ENCODE measurements around the gene BUD13. TPM values are rescaled to one million over a fixed set of nuclear protein-coding genes. Genes with fewer than 3 reads are reported as not detected.
A peak's percentile ranks its signal among the peaks of the same experiment; 100 is the strongest.

The BUD13 gene
- total RNA-seq, 1 donor: 14.5 TPM

DNA sequence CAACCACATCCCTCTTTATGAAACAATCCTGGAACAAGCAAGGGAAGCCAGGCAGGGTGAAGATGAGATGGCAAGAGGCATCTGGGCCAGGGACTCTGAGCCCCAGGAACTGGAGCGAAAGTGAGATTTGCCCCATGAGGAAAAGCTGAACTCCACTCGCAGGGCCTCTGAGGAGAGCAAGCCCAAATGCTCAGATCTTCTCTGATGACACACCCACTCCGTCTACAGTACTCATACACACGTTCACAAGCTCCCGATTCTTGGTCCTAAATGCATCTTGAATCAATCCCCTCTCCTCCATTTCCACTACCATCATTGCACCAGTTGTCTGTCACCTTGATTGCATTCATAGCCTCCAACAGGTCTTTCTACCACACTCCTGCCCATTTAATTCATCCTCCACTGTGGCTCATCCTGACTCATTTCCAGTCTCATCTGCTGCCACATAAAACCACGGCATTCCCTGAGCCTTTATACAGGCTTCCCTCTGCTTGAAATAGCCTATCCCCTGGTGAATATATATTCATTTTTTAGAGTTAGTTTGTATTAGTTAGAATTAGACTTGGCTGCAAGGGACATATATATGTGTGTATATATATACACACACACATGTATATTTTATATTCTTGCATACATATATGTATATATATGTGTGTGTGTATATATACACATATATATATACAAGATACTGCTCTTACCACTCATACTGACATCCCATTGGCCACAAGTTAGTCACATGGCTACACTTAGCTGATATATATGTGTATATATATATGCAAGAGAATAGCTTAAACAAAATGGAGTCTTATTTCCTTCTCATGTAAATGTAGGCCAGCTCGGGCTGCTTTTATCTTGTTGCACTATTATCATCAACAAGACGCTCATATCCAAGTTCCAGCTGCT lies 20.3 kb upstream of the BUD13 start:
- Histone ChIP-seq H4K20me1 (ENCODE audit: insufficient read depth, low read length) (no peaks in the 10 kb centered on the region), H3K79me2 (ENCODE audit: insufficient read depth, low read length) (no peaks in the 10 kb centered on the region), H3K27ac (ENCODE audit: low read depth, low read length) (peak overlapping the region; percentile 43), H3K9me3 (ENCODE audit: low read depth, low read length) (no peaks in the 10 kb centered on the region), H3K4me3 (ENCODE audit: insufficient read depth, low read length) (no peak overlapping the region), H3K36me3 (ENCODE audit: insufficient read depth, low read length) (no peaks in the 10 kb centered on the region), H3K27me3 (ENCODE audit: insufficient read depth, low read length) (no peaks in the 10 kb centered on the region), H2AFZ (ENCODE audit: low read length) (peak overlapping the region; percentile 32), H3K4me1 (ENCODE audit: insufficient read depth, low read length) (peaks cover 36% of the 10 kb centered on the region), H3K4me2 (ENCODE audit: insufficient read depth, low read length) (peak overlapping the region; percentile 9)
- TF ChIP-seq, protein P1, sequence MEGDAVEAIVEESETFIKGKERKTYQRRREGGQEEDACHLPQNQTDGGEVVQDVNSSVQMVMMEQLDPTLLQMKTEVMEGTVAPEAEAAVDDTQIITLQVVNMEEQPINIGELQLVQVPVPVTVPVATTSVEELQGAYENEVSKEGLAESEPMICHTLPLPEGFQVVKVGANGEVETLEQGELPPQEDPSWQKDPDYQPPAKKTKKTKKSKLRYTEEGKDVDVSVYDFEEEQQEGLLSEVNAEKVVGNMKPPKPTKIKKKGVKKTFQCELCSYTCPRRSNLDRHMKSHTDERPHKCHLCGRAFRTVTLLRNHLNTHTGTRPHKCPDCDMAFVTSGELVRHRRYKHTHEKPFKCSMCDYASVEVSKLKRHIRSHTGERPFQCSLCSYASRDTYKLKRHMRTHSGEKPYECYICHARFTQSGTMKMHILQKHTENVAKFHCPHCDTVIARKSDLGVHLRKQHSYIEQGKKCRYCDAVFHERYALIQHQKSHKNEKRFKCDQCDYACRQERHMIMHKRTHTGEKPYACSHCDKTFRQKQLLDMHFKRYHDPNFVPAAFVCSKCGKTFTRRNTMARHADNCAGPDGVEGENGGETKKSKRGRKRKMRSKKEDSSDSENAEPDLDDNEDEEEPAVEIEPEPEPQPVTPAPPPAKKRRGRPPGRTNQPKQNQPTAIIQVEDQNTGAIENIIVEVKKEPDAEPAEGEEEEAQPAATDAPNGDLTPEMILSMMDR (IDR thresholded peaks at IDR 0.05; ENCODE audit: extremely low read depth, low read depth, low read length): no peak
- peak; percentile 95 for DNase-seq (ENCODE audit: insufficient read length, low spot score, missing footprints)

DNA sequence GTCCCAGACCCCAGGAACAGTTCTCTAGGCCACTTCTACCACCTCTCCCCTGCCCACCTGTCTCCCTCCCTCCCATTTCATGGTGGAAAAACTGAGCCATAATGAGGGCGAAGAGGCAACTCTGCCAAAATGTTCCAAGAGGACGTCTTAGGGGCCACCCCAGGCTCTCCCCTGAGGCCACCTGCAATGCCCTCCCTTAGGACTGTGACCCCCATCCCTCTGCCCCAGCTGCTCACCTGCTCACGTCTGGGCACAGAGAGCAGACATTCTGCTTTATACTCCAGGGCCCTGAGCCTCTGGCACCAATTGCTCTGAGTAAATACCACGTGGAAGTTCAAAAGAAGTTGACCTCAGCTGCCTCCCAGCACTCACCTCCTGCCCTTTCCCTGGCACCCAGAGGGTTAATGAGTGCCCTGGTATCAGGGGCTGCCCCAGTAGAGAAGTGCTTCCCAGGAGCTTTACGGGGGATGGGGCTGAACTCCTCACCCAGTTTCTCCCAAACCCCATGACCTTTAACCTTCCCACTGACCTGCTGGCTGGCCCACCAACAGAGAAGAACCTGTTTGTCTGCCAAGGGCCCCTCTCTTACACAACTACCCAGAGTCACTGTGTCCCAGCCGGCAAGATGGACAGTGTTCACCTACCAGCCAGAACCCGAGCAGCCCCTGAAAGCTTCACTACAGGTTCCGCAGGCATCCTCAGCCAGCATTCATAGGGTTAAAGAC lies 19.5 kb upstream of the BUD13 start:
- TF ChIP-seq, protein P1 (IDR thresholded peaks at IDR 0.05; ENCODE audit: extremely low read depth, low read depth, low read length): no peak
- Histone ChIP-seq H3K4me2 (ENCODE audit: insufficient read depth, low read length) (peak overlapping the region; percentile 9), H3K36me3 (ENCODE audit: insufficient read depth, low read length) (no peaks in the 10 kb centered on the region)

DNA sequence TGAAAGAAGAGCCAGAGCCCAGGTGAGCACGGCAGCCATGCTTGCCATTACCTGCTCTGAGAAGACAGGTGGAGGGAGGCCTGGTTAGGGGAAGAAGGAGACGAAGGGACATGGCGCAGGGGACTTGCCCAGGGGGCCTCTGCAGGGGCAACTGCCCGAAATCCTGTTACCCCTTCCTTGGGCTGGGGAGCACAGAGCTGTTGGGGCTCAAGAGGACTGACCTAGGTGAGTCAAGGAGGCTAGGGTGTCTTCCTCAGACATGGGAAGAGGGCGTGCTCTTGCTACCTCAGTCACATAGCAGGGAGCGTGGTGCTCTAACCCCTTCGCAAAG lies 19.0 kb upstream of the BUD13 start, which contains the start of gene APOA5:
Gene APOA5, minus strand, starts transcription at position 67 of the 331 bp plus-strand sequence. Its CDS starts 19 bp downstream, at position 48.
- TF ChIP-seq, protein P1 (IDR thresholded peaks at IDR 0.05; ENCODE audit: extremely low read depth, low read depth, low read length): no peak
- H3K4me3 ChIP-seq (ENCODE audit: insufficient read depth, low read length): no peak within 1 kb of the TSS
- H4K20me1 ChIP-seq (ENCODE audit: insufficient read depth, low read length): no peaks in the 10 kb centered on the region
- peak within 1 kb of the TSS; percentile 31 for H3K4me2 ChIP-seq (ENCODE audit: insufficient read depth, low read length)
- H3K36me3 ChIP-seq (ENCODE audit: insufficient read depth, low read length): no peaks in the 10 kb centered on the region
- H3K4me1 ChIP-seq (ENCODE audit: insufficient read depth, low read length): peaks cover 42% of the 10 kb centered on the region
- peak within 1 kb of the TSS; percentile 43 for H3K27ac ChIP-seq (ENCODE audit: low read depth, low read length)
- no peak for DNase-seq (ENCODE audit: insufficient read length, low spot score, missing footprints)
- peaks cover 10% of the 10 kb centered on the region for H3K79me2 ChIP-seq (ENCODE audit: insufficient read depth, low read length)
- H2AFZ ChIP-seq (ENCODE audit: low read length): peak within 1 kb of the TSS; percentile 75
- H3K27me3 ChIP-seq (ENCODE audit: insufficient read depth, low read length): no peaks in the 10 kb centered on the region
- no peaks in the 10 kb centered on the region for H3K9me3 ChIP-seq (ENCODE audit: low read depth, low read length)

More for the DNA sequence above, 19.5 kb upstream of the BUD13 start:
- H3K9me3 ChIP-seq (ENCODE audit: low read depth, low read length): no peaks in the 10 kb centered on the region
- no peak overlapping the region for H3K4me3 ChIP-seq (ENCODE audit: insufficient read depth, low read length)
- DNase-seq (ENCODE audit: insufficient read length, low spot score, missing footprints): no peak
- no peaks in the 10 kb centered on the region for H3K27me3 ChIP-seq (ENCODE audit: insufficient read depth, low read length)
- H3K4me1 ChIP-seq (ENCODE audit: insufficient read depth, low read length): peaks cover 37% of the 10 kb centered on the region
- peak overlapping the region; percentile 43 for H3K27ac ChIP-seq (ENCODE audit: low read depth, low read length)
- no peaks in the 10 kb centered on the region for H4K20me1 ChIP-seq (ENCODE audit: insufficient read depth, low read length)
- H2AFZ ChIP-seq (ENCODE audit: low read length): no peak overlapping the region
- H3K79me2 ChIP-seq (ENCODE audit: insufficient read depth, low read length): peaks cover 5% of the 10 kb centered on the region

Measured in osteoblast (primary cell).